ENCODE data around the gene ANKRD40. TPM values are rescaled to one million over a fixed set of nuclear protein-coding genes. Genes with fewer than 3 reads are reported as not detected.
A peak's percentile ranks its signal among the peaks of the same experiment; 100 is the strongest.

ANKRD40 gene
- total RNA-seq, 2 donors from 2014 or later: 20.1 to 25.1 TPM

DNA sequence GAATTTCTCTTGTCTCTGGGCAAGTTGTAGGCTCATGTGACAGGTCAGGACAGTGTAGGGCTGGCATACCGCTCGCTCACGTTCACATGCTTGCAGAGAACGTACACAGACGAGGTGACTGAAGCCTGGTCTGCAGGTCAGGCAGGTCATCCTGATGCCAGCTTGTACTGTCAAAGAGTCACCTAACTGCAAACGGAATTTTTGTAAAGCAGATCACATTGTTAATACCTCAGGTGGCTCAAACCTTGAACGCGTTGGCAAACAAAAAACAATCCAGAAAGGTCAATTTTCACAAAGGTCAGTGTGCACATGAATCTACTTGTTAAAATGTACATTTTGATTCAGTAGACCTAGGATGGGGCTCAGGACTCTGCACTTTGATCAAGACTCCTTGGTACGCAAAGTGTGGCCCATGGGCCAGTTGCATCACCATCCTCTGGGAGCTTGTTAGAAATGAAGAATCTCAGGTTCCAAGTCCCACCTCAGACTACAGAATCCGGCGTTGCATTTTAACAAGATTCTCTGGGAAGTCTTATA lies 28.6 kb downstream of the ANKRD40 start:
- Histone ChIP-seq H3K27ac (no peak overlapping the region), H3K4me1 (peaks cover 16% of the 10 kb centered on the region), H3K9ac (ENCODE audit: low read depth in 2 of 2, low read length in 2 of 2) (no peak overlapping the region), H3K36me3 (no peaks in the 10 kb centered on the region), H3K4me3 (no peak overlapping the region), H3K9me3 (no peaks in the 10 kb centered on the region), H3K27me3 (no peaks in the 10 kb centered on the region)
- no peak for DNase-seq
- intact Hi-C loops (cut with DNase I): no loop called here
- TF ChIP-seq, protein P1, sequence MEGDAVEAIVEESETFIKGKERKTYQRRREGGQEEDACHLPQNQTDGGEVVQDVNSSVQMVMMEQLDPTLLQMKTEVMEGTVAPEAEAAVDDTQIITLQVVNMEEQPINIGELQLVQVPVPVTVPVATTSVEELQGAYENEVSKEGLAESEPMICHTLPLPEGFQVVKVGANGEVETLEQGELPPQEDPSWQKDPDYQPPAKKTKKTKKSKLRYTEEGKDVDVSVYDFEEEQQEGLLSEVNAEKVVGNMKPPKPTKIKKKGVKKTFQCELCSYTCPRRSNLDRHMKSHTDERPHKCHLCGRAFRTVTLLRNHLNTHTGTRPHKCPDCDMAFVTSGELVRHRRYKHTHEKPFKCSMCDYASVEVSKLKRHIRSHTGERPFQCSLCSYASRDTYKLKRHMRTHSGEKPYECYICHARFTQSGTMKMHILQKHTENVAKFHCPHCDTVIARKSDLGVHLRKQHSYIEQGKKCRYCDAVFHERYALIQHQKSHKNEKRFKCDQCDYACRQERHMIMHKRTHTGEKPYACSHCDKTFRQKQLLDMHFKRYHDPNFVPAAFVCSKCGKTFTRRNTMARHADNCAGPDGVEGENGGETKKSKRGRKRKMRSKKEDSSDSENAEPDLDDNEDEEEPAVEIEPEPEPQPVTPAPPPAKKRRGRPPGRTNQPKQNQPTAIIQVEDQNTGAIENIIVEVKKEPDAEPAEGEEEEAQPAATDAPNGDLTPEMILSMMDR (IDR thresholded peaks at IDR 0.05): no peak

DNA sequence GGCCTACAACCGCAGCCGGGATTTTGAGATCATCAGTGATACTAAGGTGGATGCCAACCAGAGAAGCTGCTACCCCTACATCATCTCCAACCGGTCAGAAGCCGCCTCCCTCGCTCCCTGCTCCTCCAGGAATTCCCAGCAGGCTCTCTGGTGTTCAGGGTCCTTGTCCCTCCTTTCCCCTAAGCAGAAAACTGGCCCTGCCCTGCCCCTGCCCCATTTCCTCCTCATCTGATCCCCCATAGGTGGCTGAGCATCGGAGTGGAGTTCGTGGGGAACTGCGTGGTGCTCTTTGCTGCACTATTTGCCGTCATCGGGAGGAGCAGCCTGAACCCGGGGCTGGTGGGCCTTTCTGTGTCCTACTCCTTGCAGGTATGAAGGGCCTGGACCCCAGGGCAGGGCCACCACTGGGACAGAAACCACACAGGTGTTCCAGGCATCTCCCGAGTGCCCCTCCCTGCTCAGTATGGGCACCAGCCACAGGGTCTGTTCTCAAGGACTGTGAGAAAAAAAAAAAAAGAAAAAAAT lies 29.8 kb downstream of the ANKRD40 start:
- intact Hi-C loops (cut with DNase I): no loop called here
- DNase-seq: no peak

DNA sequence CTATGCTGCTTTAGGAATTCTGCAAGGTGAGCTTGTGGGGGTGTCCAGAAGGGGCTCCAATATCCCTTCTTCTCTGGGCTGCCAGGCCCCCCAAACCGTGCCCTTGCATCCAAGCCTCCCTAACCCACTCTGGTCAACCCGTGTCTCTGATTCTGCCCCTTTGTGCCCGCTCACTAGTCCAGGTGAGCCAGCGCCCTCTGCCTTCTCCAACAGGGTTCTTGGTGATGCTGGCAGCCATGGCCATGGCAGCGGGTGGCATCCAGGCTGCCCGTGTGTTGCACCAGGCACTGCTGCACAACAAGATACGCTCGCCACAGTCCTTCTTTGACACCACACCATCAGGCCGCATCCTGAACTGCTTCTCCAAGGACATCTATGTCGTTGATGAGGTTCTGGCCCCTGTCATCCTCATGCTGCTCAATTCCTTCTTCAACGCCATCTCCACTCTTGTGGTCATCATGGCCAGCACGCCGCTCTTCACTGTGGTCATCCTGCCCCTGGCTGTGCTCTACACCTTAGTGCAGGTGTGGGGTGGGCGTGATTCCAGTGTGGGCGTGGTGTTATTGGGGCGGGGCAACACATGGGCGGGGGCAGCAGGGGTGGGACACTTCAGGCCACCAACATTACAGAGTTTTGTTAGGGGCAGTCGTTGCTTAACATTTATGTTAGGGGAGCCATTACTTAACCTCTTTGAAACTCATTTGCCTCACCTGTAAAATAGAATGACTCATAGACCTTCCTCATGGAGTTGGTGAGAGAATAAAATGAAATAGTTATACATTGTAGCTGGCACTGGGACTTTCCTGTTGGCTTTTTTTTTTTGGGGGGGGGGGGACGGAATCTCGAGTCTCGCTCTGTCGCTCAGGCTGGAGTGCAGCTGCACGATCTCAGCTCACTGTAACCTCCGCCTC lies 31.4 kb downstream of the ANKRD40 start:
- intact Hi-C loops (cut with DNase I): no loop called here
- no peaks in the 10 kb centered on the region for H3K9me3 ChIP-seq
- H3K27ac ChIP-seq: peak overlapping the region; percentile 55
- H3K4me3 ChIP-seq: no peak overlapping the region
- H3K36me3 ChIP-seq: no peaks in the 10 kb centered on the region
- TF ChIP-seq, protein P1 (IDR thresholded peaks at IDR 0.05): no peak
- DNase-seq: peak; percentile 58
- peaks cover 12% of the 10 kb centered on the region for H3K4me1 ChIP-seq
- H3K9ac ChIP-seq (ENCODE audit: low read depth in 2 of 2, low read length in 2 of 2): no peak overlapping the region
- no peaks in the 10 kb centered on the region for H3K27me3 ChIP-seq

More for the DNA sequence above, 29.8 kb downstream of the ANKRD40 start:
- Histone ChIP-seq H3K27me3 (no peaks in the 10 kb centered on the region), H3K27ac (no peak overlapping the region), H3K9me3 (no peaks in the 10 kb centered on the region), H3K4me1 (peaks cover 16% of the 10 kb centered on the region), H3K9ac (ENCODE audit: low read depth in 2 of 2, low read length in 2 of 2) (no peak overlapping the region), H3K36me3 (no peaks in the 10 kb centered on the region), H3K4me3 (no peak overlapping the region)
- TF ChIP-seq, protein P1 (IDR thresholded peaks at IDR 0.05): no peak

DNA sequence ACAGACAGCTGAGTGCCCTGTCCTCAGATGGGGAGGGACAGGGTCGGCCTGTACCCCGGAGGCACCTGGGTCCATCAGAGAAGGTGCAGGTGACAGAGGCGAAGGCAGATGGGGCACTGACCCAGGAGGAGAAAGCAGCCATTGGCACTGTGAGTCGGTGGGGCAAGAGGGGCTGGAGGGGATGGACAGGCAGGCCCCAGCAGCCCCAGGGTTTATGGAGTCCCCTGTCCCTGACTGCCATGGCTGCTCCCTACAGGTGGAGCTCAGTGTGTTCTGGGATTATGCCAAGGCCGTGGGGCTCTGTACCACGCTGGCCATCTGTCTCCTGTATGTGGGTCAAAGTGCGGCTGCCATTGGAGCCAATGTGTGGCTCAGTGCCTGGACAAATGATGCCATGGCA lies 32.1 kb downstream of the ANKRD40 start:
- Histone ChIP-seq H3K9me3 (no peaks in the 10 kb centered on the region), H3K36me3 (no peaks in the 10 kb centered on the region), H3K4me3 (no peak overlapping the region), H3K4me1 (peaks cover 8% of the 10 kb centered on the region), H3K9ac (ENCODE audit: low read depth in 2 of 2, low read length in 2 of 2) (peak overlapping the region in 1 of 2 donors; percentile 59), H3K27ac (peak overlapping the region; percentile 55), H3K27me3 (no peaks in the 10 kb centered on the region)
- intact Hi-C loops (cut with DNase I): no loop called here
- DNase-seq: peak; percentile 77
- TF ChIP-seq, protein P1 (IDR thresholded peaks at IDR 0.05): no peak

DNA sequence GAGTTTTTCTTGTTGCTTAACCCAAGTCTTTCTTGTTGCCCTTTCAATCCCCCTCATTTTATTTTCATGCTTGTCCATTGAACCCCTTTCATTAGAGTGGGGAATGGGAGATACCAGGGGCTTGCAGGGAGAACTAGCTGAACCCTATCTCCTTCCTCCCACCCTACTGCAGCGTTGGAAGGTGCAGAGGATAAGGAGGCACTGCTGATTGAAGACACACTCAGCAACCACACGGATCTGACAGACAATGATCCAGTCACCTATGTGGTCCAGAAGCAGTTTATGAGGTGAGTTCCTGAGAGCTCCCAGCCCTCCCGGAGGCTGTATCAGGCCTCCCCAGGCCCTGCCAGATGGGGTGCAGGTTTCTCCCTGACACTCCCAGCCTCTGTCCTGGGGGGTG lies 32.5 kb downstream of the ANKRD40 start:
- Histone ChIP-seq H3K27me3 (no peaks in the 10 kb centered on the region), H3K4me1 (peaks cover 8% of the 10 kb centered on the region), H3K36me3 (no peaks in the 10 kb centered on the region), H3K4me3 (no peak overlapping the region), H3K9me3 (no peaks in the 10 kb centered on the region), H3K9ac (ENCODE audit: low read depth in 2 of 2, low read length in 2 of 2) (peak overlapping the region in 1 of 2 donors; percentile 59), H3K27ac (peak overlapping the region; percentile 55)
- TF ChIP-seq, protein P1 (IDR thresholded peaks at IDR 0.05): no peak
- DNase-seq: no peak
- intact Hi-C loops (cut with DNase I): no loop called here
